Liver (tissue), 9 donors: ENCODE results near the gene AHR. TPM values are rescaled to one million over a fixed set of nuclear protein-coding genes. Genes with fewer than 3 reads are reported as not detected.

ENCODE experiments used
- DNase-seq: peaks from one replicate; pipeline ENCODE4 v3.0.0-alpha.2; 2017; ENCODE audit warnings: low spot score
- H3K27ac ChIP-seq, 2 donors: one replicate each; pipeline ENCODE4 v1.7.0; 2013; ENCODE audit warnings: inconsistent platforms in 2 of 2, low read length in 2 of 2, control low read depth in 1 of 2, low read depth in 1 of 2, mild to moderate bottlenecking in 1 of 2
- H3K27me3 ChIP-seq, 4 donors: one replicate each; pipeline versions ENCODE4 v1.6.1 to v1.7.0; 2013; ENCODE audit warnings: low read length in 3 of 4, inconsistent platforms in 1 of 4, mild to moderate bottlenecking in 1 of 4, moderate library complexity in 1 of 4; ENCODE audit not compliant: control insufficient read depth in 4 of 4, insufficient read depth in 4 of 4
- H3K36me3 ChIP-seq, 4 donors: one replicate each; pipeline versions ENCODE4 v1.6.1 to v1.7.0; 2013; ENCODE audit warnings: low read length in 3 of 4, mild to moderate bottlenecking in 3 of 4, low read depth in 1 of 4, moderate library complexity in 1 of 4; ENCODE audit not compliant: control insufficient read depth in 4 of 4, insufficient read depth in 3 of 4
- H3K4me1 ChIP-seq, 4 donors: one replicate each; pipeline versions ENCODE4 v1.6.1 to v1.7.0; 2013; ENCODE audit warnings: low read length in 3 of 4, mild to moderate bottlenecking in 3 of 4, moderate library complexity in 1 of 4; ENCODE audit not compliant: control insufficient read depth in 4 of 4, insufficient read depth in 4 of 4
- H3K4me3 ChIP-seq, 3 donors: one replicate each; pipeline versions ENCODE4 v1.6.1 to v1.7.0; 2013; ENCODE audit warnings: low read length in 3 of 3, control low read depth in 1 of 3, low read depth in 1 of 3, mild to moderate bottlenecking in 1 of 3
- H3K9ac ChIP-seq, 2 donors: one replicate each; pipeline ENCODE4 v1.7.0; 2013; ENCODE audit warnings: low read length in 2 of 2, mild to moderate bottlenecking in 2 of 2, moderate library complexity in 2 of 2, control low read depth in 1 of 2, low read depth in 1 of 2
- H3K9me3 ChIP-seq, 4 donors: one replicate each; pipeline versions ENCODE4 v1.6.1 to v1.7.0; 2013; ENCODE audit warnings: low read length in 3 of 4; ENCODE audit not compliant: control insufficient read depth in 4 of 4
- CTCF ChIP-seq: fragments of 150-350 bp; IDR thresholded peaks from 2 replicates; pipeline ENCODE4 v1.5.1; 2017; ENCODE audit warnings: improper control_type of control experiment, low read depth, low read length; ENCODE audit not compliant: missing input control
- EGR1 ChIP-seq, 2 donors: IDR thresholded peaks; 2 replicates each; pipeline ENCODE4 v1.6.1; 2016 to 2018; ENCODE audit warnings: antibody characterized with exemption in 2 of 2, low read depth in 2 of 2
- FOXA1 ChIP-seq: IDR thresholded peaks from 2 replicates; pipeline ENCODE4 v1.6.1; 2016; ENCODE audit warnings: antibody characterized with exemption
- FOXA2 ChIP-seq: IDR thresholded peaks from 2 replicates; pipeline ENCODE4 v1.6.1; 2016; ENCODE audit warnings: antibody characterized with exemption
- GABPA ChIP-seq, 2 donors: IDR thresholded peaks in 1 of 2; conservative IDR thresholded peaks in 1 of 2; 2 replicates each; pipeline ENCODE4 v1.6.1; 2016; ENCODE audit warnings: antibody characterized with exemption in 2 of 2, mild to moderate bottlenecking in 1 of 2, moderate library complexity in 1 of 2
- HNF4A ChIP-seq, 2 donors: conservative IDR thresholded peaks; 2 replicates each; pipeline ENCODE4 v1.6.1; 2016; ENCODE audit warnings: antibody characterized with exemption in 2 of 2, mild to moderate bottlenecking in 2 of 2
- HNF4G ChIP-seq: IDR thresholded peaks from 2 replicates; pipeline ENCODE4 v1.6.1; 2016; ENCODE audit warnings: antibody characterized with exemption
- NR2F2 ChIP-seq: IDR thresholded peaks from 2 replicates; pipeline ENCODE4 v1.6.1; 2016; ENCODE audit warnings: antibody characterized with exemption
- RAD21 ChIP-seq, 2 donors: IDR thresholded peaks; 2 replicates each; pipeline ENCODE4 v1.6.1; 2016; ENCODE audit warnings: antibody characterized with exemption in 2 of 2, mild to moderate bottlenecking in 2 of 2
- REST ChIP-seq: IDR thresholded peaks from 2 replicates; pipeline ENCODE4 v1.6.1; 2016; ENCODE audit warnings: antibody characterized with exemption, mild to moderate bottlenecking
- RXRA ChIP-seq, 2 donors: IDR thresholded peaks; 2 replicates each; pipeline ENCODE4 v1.6.1; 2017 to 2018; ENCODE audit warnings: antibody characterized with exemption in 2 of 2, mild to moderate bottlenecking in 1 of 2
- TAF1 ChIP-seq: conservative IDR thresholded peaks from 2 replicates; pipeline ENCODE4 v1.6.1; 2016; ENCODE audit warnings: antibody characterized with exemption, mild to moderate bottlenecking
- YY1 ChIP-seq: IDR thresholded peaks from 2 replicates; pipeline ENCODE4 v1.6.1; 2016; ENCODE audit warnings: antibody characterized with exemption, mild to moderate bottlenecking
- WGBS: extraction: QIAGEN DNeasy Blood & Tissue Kit; methylation state at CpG from one replicate; pipeline ENCODE4 v1.1.7; 2013; 5-methylcytosine and 5-hydroxymethylcytosine counted together
- polyA plus RNA-seq, 2 donors: library from polyadenylated mRNA; stranded (reverse) in 1 of 2; unstranded in 1 of 2; fragments of 200-250 nt in 1 of 2; fragments of >200 nt in 1 of 2; fragmentation: Nextera tagmentation in 1 of 2; extraction: Ambion mirVana in 1 of 2; gene quantifications; one replicate each; pipeline versions ENCODE4 v1.2.1 to v1.2.3, GENCODE V29; 2013 to 2015
- total RNA-seq, 2 donors: library from RNA; depleted of rRNA; stranded (reverse); fragments of >200 nt; gene quantifications; one replicate each; pipeline ENCODE4 v1.2.3, GENCODE V29; 2014
- TF ChIP-seq, protein P1 (sequence below): IDR thresholded peaks from 2 replicates; pipeline ENCODE4 v1.6.1; 2016; ENCODE audit warnings: antibody characterized with exemption
- TF ChIP-seq, protein P2 (sequence below): IDR thresholded peaks from 2 replicates; pipeline ENCODE4 v1.6.1; 2016; ENCODE audit warnings: antibody characterized with exemption
- TF ChIP-seq, protein P3 (sequence below): IDR thresholded peaks from 2 replicates; pipeline ENCODE4 v1.6.1; 2016; ENCODE audit warnings: antibody characterized with exemption
- donor health status: healthy.
- donor health status: healthy.
- donor health status: healthy.
- donor health status: healthy.
- donor health status: healthy.

AHR gene
- total and polyA plus RNA-seq, 4 donors = 9.9 to 61.2 (median 20.1) TPM

DNA sequence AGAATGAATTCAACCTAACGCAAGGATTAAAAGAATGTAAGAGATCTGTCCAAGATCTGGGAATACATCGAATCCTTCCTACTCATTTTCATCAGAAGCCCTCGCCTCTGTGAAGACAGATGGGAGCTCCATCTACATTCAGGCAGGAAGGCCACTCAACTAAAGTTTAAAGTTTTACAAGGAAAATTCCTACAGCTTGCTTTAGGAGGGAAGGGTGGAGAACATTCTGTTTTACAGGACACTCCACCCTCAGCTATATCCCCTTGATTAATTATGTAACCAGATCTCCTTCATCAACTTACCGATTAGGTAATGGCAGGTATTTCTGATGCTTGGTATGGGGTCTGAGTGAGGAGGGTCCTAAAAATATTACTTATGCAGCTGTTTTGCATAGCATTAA lies 5.6 kb upstream of the AHR start:
- Histone ChIP-seq H3K36me3 (no peaks in the 10 kb centered on the region), H3K4me3 (no peak overlapping the region), H3K4me1 (peaks cover 0 to 5% (median 0%) of the 10 kb centered on the region in 4 donors), H3K27ac (no peak overlapping the region), H3K9ac (no peak overlapping the region), H3K27me3 (no peaks in the 10 kb centered on the region), H3K9me3 (no peaks in the 10 kb centered on the region)
- 94% methylated on average over 4 of the region's 4 CpGs for WGBS
- no peak for TF ChIP-seq YY1
- TF ChIP-seq TAF1 = no peak
- TF ChIP-seq REST = no peak
- no peak for TF ChIP-seq HNF4G
- no peak for TF ChIP-seq HNF4A (conservative IDR thresholded peaks at IDR 0.05)
- TF ChIP-seq, protein P1, sequence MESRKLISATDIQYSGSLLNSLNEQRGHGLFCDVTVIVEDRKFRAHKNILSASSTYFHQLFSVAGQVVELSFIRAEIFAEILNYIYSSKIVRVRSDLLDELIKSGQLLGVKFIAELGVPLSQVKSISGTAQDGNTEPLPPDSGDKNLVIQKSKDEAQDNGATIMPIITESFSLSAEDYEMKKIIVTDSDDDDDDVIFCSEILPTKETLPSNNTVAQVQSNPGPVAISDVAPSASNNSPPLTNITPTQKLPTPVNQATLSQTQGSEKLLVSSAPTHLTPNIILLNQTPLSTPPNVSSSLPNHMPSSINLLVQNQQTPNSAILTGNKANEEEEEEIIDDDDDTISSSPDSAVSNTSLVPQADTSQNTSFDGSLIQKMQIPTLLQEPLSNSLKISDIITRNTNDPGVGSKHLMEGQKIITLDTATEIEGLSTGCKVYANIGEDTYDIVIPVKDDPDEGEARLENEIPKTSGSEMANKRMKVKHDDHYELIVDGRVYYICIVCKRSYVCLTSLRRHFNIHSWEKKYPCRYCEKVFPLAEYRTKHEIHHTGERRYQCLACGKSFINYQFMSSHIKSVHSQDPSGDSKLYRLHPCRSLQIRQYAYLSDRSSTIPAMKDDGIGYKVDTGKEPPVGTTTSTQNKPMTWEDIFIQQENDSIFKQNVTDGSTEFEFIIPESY = no peak
- TF ChIP-seq, protein P2, sequence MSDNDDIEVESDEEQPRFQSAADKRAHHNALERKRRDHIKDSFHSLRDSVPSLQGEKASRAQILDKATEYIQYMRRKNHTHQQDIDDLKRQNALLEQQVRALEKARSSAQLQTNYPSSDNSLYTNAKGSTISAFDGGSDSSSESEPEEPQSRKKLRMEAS = no peak
- TF ChIP-seq, protein P3, sequence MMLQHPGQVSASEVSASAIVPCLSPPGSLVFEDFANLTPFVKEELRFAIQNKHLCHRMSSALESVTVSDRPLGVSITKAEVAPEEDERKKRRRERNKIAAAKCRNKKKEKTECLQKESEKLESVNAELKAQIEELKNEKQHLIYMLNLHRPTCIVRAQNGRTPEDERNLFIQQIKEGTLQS = no peak
- no peak for DNase-seq

- Histone ChIP-seq H3K9ac (no peak overlapping the region), H3K36me3 (no peaks in the 10 kb centered on the region), H3K27me3 (no peaks in the 10 kb centered on the region), H3K27ac (no peak overlapping the region), H3K4me3 (no peak overlapping the region), H3K4me1 (peaks cover 0 to 9% (median 0%) of the 10 kb centered on the region in 4 donors), H3K9me3 (no peaks in the 10 kb centered on the region)
- TF ChIP-seq HNF4A (conservative IDR thresholded peaks at IDR 0.05) (no peak), FOXA1 (no peak), NR2F2 (no peak), GABPA (IDR thresholded peaks at IDR 0.05 in 1 of 2, conservative IDR thresholded peaks at IDR 0.05 in 1 of 2) (no peak), EGR1 (IDR thresholded peaks at IDR 0.05; ENCODE audit: low read depth in 2 of 2) (no peak), RAD21 (IDR thresholded peaks at IDR 0.05) (no peak), FOXA2 (no peak), CTCF (no peak), YY1 (no peak), RXRA (IDR thresholded peaks at IDR 0.05) (no peak), TAF1 (no peak)
- TF ChIP-seq, protein P3 = no peak
- TF ChIP-seq, protein P1 = no peak
- TF ChIP-seq, protein P2 = no peak
- 90% methylated on average over 2 of the region's 2 CpGs for WGBS
- no peak for DNase-seq
Measured at GRCh38 chr7:17293481-17293880, 5.0 kb upstream of the AHR start.
